Epithelial cell of esophagus (primary cell): ENCODE results near the gene PDE3A.

Experiments used
- DNase-seq: peaks from one replicate; pipeline ENCODE4 v3.0.0; 2010; ENCODE audit warnings: low read depth
- H3K4me3 ChIP-seq: 2 replicates; pipeline ENCODE4 v1.5.1; 2011; ENCODE audit warnings: mild to moderate bottlenecking, low read length, control low read depth
- CTCF ChIP-seq: IDR thresholded peaks from 2 replicates; pipeline ENCODE4 v1.5.1; 2011; ENCODE audit warnings: low read depth, mild to moderate bottlenecking, low read length, control low read depth, inconsistent platforms; ENCODE audit not compliant: insufficient read depth; ENCODE audit errors: missing control alignments

Gene PDE3A

DNA sequence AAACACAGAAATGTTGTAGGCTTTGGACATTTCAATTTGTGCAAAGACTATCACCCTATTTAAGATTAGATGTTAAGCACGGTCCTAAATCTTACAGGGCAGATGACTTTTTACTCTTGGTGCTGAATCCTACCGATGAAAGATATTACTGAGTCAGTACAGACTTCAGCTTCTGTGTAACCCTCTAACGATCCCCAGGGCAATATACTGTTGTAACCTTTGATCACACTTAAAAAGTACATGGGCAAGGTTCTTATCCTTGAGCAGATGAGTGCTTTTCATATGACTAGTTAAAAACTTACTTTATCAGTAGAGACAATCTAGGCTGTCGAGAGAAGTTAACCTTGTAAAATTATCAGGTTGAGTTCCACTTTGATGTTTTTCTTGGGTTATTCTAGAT is 22.5 kb downstream of the PDE3A start:
- DNase-seq, result no peak
- H3K4me3 ChIP-seq, result no peak overlapping the region
- TF ChIP-seq CTCF, result no peak

DNA sequence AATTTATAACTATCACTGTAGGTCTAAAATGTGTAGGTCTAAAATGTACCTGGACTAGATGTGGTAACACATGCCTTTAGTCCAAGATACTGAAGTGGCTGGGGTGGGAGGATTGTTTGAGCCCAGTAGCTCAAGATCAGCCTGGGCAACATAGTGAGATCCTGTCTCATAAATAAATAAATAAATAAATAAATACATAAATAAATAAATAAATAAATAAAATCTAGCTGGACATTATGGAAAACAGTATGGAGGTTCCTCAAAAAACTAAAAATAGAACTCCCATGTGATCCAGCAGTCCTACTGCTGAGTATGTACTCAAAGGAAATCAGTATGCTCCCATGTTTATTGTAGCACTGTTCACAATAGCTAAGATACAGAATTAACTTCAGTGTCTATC is 24.0 kb downstream of the PDE3A start:
- no peak for TF ChIP-seq CTCF
- no peak overlapping the region for H3K4me3 ChIP-seq
- DNase-seq, result no peak

DNA sequence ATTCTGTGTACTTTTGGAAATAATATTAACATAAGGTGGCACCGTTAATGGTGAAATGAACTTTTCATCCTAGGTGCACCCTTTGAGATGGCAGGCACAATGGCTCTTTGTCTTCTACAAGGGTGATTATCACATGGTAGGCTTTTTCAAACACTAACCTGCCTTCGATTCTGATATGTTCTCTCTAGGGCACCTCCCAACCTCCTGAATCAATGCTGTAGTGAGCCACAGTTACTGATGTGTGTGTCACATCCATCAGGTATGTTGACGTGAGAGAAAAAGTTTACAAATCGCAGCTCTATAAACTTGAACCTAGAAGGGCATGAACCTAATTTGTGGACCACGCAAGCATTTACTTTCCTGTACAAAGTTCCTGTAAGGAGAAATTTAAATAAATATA is 25.4 kb downstream of the PDE3A start:
- DNase-seq, result no peak
- H3K4me3 ChIP-seq, result no peak overlapping the region
- TF ChIP-seq CTCF, result no peak

- TF ChIP-seq CTCF, result no peak
- H3K4me3 ChIP-seq, result no peak overlapping the region
- DNase-seq, result no peak
Observed at GRCh38 chr12:20395791-20396550, 27.6 kb downstream of the PDE3A start.

DNA sequence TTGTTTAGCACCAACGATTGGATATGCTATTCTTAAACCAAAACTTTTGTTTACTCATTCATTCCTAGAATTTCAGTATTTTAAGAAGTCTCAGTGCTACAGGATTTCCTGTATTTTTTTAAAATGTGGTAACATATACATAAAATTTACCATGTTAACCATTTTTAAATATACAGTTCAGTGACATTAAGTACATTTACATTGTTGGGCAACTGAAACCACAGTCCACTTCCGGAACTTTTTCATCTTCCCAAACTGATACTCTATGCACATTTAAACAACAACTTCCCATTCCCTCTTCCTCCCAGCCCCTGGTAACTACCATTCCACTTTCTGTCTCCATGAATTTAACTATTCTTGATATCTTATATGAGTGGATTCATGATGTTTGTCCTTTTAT is 30.3 kb downstream of the PDE3A start:
- H3K4me3 ChIP-seq, result no peak overlapping the region
- no peak for DNase-seq
- TF ChIP-seq CTCF, result no peak

DNA sequence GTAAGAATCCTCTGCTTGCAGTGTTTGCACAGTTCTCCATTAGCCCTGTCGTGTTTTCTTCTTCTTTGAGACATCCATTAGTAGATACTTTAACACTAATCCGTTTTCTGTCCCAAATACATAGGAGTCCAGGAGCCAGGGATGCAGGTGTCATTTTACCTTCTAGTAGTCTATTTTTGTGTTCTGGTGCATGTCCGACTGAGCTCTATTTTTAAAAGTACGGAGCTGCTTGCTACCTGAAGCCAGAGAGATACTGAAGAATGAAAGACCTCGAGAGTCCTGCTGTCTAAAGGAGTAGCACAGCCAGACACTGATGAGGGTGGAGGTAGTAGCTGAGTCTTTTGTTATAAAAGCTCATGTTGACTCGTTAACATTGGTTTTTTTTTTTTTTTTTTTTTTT is 31.7 kb downstream of the PDE3A start:
- H3K4me3 ChIP-seq, result no peak overlapping the region
- no peak for TF ChIP-seq CTCF
- DNase-seq, result no peak

GRCh38 chr12:20403230-20403629 is 34.9 kb downstream of the PDE3A start:
- no peak overlapping the region for H3K4me3 ChIP-seq
- no peak for TF ChIP-seq CTCF
- DNase-seq, result no peak
